ENCODE data around the gene CACNG8.

The CACNG8 gene

DNA sequence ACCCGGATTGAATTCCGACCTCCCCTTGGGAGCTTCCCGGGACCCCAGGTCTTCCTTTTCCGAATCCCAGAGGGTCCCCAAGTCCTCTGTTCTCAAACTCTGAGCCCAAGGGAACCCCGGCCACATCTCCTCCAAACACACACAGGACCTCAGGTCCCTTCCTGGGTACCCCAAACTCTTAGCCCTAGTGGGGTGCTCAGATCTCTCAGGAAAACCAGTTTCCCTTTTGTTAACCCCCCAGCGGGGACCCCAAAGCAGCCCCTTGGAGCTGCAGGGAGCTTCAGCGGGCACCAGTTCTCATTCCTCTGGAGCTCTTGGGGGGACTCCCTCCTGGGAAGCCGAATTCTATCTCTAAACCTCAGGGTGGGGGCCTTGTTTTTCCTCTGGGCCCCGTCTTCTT, 29.5 kb downstream of the CACNG8 start:
- no peak for DNase-seq (ENCODE audit: low spot score)

GRCh38 chr19:53992815-53993214, 30.1 kb downstream of the CACNG8 start:
- DNase-seq (ENCODE audit: low spot score): no peak

DNA sequence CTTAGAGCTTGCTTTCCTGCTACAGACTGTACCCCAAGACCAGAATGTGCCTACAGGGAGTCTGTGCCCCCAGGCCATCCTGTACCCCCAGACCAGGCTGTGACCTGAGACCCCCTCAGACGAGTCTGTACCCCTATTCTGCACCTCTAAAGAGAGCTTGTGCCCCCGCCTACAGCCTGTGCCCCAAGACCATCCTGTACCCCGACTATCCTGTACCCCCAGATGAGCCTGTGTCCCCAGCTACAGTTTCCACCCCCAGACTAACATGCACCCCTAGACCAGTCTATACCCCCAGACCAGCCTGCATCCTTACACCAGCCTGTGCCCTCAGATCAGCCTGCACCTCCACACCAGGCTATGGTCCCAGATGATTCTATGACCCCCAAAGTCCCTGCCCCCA, 30.7 kb downstream of the CACNG8 start:
- no peak for DNase-seq (ENCODE audit: low spot score)

DNA sequence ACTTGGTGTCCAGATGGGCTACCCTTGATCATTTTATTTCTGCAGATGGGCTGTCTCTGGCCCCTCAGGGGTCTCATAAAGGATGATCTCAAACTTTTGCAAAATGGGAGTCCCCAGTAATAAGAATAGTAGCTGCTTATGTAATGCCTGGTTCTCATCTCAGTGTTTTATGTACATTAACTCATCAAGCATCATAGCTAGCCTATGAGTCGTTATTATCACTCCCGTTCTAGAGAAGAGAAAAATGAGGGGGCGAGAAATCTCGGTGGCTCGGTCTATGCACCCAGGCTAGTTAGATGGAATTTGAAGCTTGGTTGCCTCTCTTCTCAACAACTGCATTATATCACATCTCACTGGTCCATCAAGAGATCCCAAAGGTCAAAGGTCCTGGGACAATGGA, 32.1 kb downstream of the CACNG8 start:
- DNase-seq (ENCODE audit: low spot score): no peak

GRCh38 chr19:53998223-53998622, 35.5 kb downstream of the CACNG8 start:
- DNase-seq (ENCODE audit: low spot score): no peak

DNA sequence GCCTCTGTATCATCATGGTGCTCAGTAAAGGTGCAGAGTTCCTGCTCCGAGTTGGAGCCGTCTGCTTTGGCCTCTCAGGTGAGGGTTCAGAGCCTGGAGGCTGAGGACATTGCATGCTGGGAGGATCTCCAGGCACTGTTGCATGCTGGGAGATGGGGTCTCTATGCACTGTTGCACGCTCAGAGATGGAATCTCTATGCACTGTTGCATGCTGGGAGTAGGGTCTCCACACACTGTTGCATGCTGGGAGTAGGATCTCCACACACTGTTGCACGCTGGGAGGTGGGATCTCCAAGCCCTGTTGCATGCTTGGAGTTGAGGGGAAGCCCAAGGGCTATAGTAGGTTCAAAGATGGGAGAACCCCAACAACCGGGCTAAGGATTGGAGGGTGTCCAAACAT, 37.0 kb downstream of the CACNG8 start:
- DNase-seq (ENCODE audit: low spot score): no peak

GRCh38 chr19:54001496-54001895, 38.8 kb downstream of the CACNG8 start:
- no peak for DNase-seq (ENCODE audit: low spot score)

- DNase-seq (ENCODE audit: low spot score): no peak
Measured at GRCh38 chr19:54002495-54003315, 40.0 kb downstream of the CACNG8 start.

DNA sequence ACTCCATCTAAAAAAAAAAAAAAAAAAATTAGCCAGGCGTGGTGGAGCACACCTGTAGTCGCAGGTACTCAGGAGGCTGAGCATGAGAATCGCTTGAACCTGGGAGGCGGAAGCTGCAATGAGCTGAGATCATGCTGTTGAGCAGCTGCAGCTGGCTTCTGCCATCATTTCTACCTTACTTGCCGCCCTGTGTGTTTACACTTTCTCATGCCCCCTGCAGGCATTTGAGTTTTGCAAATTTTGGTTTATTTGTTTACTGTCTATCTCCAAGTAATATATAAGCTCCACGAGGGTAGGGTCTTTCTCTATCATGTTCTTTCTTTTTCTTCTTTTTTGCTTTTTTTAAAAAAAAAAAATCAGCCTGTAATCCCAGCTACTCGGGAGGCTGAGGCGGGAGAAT, 46.7 kb downstream of the CACNG8 start:
- no peak for DNase-seq (ENCODE audit: low spot score)

DNA sequence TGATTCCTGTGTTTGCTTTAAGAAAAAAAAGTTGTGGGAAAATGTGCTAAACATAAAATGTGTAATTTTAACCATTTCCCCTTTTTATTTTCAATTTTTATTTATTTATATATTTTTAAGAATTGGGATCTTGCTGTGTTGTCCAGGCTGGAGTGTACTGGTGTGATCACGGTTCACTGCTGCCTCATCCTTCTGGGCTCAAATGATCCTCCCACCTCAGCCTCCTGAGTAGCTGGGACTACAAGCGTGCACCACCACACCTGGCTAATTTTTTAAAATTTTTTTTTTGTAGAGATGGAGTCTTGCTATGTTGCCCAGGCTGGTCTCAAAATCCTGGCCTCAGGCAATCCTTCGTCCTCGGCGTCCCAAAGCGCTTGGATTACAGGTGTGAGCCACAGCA, 47.7 kb downstream of the CACNG8 start:
- no peak for DNase-seq (ENCODE audit: low spot score)

- no peak for DNase-seq (ENCODE audit: low spot score)
Measured at GRCh38 chr19:54011507-54012211, 48.9 kb downstream of the CACNG8 start.

GRCh38 chr19:54013866-54014265, 51.1 kb downstream of the CACNG8 start:
- no peak for DNase-seq (ENCODE audit: low spot score)

DNA sequence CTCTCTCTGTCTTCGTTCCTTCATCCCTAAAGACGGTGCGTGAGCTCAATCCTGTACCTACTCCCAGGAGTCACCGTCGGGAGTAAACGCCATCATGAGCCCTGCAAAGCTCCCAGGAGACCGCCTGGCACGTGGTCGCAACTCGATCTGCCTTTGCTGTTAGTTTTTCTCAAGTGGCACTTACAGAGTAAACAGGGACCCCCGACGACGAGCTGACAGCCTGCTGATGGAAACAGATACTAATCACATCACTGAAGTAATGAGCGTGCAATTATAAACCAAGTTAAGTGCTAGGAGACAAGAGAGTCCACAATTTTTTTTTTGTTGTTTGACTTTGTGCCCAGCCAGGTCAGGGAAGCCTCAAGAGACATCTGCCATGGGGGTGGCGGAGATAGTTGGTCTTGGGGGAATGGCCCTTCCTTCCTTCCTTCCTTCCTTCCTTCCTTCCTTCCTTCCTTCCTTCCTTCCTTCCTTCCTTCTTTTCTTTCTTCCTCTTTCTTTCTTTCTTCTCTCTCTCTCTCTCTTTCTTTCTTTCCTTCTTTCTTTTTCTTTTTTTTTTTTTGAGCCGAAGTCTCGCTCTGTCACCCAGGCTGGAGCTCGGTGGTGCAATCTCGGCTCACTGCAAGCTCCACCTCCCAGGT, 52.3 kb downstream of the CACNG8 start:
- DNase-seq (ENCODE audit: low spot score): no peak

DNA sequence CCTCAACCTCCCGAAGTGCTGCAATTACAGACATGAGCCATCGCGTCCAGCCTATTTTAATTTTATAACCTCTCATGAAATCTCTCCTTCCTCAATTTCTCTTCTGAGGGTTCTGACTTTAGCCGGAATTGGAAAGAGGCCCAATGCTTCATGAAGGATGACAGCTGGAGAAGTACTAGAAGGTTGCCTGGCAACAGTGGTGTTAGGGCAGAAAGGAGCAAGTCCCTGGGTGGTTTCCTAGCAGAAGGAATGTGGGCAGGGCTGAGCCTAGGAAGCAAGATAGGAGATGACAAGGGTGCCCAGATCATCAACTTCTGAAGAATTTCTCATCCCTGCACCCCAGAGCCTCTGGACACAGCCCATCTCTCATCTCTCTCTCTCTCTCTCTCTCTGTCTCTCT, 54.5 kb downstream of the CACNG8 start:
- no peak for DNase-seq (ENCODE audit: low spot score)

- DNase-seq (ENCODE audit: low spot score): no peak
Measured at GRCh38 chr19:54021363-54021762, 58.6 kb downstream of the CACNG8 start.

GRCh38 chr19:54021932-54022331, 59.2 kb downstream of the CACNG8 start:
- no peak for DNase-seq (ENCODE audit: low spot score)

DNA sequence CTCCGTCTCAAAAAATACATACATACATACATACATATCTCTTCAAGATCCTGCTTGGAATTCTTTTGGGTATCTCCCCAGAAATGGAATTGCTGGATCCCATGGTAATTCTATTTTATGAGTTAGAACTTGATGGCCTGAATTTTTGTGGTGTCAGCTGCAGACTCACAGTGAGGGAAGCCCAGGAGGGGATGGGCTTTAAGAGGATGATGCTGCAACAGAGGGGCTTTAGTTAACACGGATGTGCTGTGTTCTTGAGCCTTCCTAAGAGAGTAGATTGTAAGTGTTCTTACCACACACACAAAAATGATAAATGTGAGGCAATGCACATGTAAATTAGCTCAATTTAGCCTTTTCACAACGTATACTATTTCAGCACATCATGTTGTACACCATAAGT, 60.5 kb downstream of the CACNG8 start:
- no peak for DNase-seq (ENCODE audit: low spot score)

- no peak for DNase-seq (ENCODE audit: low spot score)
Measured at GRCh38 chr19:54024660-54025059, 61.9 kb downstream of the CACNG8 start.

GRCh38 chr19:54026656-54027055, 63.9 kb downstream of the CACNG8 start:
- no peak for DNase-seq (ENCODE audit: low spot score)

GRCh38 chr19:54029301-54029700, 66.6 kb downstream of the CACNG8 start:
- no peak for DNase-seq (ENCODE audit: low spot score)

GRCh38 chr19:54029930-54030490, 67.3 kb downstream of the CACNG8 start:
- peak; percentile 53 for DNase-seq (ENCODE audit: low spot score)

DNA sequence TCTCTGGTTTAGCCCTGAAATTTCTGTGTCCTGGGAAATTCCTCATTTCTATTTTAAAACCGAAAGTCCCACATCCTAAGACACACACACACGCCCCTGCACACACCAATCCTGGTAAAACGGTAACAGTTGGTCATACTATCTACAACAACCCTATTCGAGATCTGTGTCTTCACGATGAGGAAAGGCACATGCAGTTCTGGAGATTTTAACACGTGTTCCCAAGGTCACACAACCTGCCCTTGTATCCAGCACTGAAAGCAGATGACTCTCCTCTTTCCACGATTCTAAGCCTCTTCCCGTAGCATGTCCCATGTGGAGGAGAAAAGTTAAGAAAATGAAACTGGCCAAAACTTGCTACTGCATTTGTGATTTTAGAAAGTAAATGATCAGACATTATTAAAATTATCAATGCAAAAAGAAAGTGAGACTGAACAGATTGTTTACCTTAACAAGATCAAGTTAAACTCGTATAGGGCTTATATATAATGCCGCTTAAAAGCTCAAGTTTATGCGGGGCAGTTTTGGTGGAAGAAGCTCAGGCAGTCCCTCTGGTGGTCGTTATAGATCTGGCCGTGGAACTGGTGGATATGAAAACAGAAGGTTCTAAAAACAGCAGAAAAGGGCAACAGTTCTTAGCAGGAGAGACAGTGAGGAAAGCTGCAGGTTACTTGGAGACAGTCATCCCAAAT, 68.3 kb downstream of the CACNG8 start:
- DNase-seq (ENCODE audit: low spot score): no peak

Measured in putamen (tissue), 1 donor.